ENCODE results near the gene RIN1. TPM values are rescaled to one million over a fixed set of nuclear protein-coding genes. Genes with fewer than 3 reads are reported as not detected.
A peak's percentile ranks its signal among the peaks of the same experiment; 100 is the strongest.

RIN1 gene
- total RNA-seq, 2 donors from 2014 or later, result 1.8 to 2.8 TPM

DNA sequence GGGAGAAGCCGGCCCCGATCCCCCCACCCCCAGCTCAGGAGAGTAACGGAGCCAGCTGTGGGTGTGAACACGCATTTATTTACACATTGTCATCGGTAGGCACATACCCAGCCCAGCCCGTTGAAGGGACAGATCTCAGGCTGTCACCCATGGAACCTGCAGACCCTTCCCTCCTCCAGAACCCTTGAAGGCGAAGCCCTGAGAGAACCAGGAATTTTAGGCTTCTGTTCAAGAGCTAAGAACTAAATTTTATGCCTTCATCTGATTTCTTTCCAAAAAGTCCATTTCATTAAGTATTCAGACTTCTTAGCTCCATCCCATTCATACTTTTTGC lies 9.0 kb upstream of the RIN1 start:
- Mint-ChIP-seq H3K9me3 (peaks cover 0 to 3% of the 10 kb centered on the region in 2 donors), H3K4me3 (peak overlapping the region; percentile 97 to 98), H3K36me3 (ENCODE audit: insufficient read depth in 2 of 2) (peaks cover 2 to 4% of the 10 kb centered on the region in 2 donors), H3K27me3 (ENCODE audit: low read depth) (no peaks in the 10 kb centered on the region), H3K27ac (peak overlapping the region; percentile 90), H3K4me1 (ENCODE audit: low read depth) (peaks cover 55% of the 10 kb centered on the region)
- peak; percentile 3 to 6 for ATAC-seq (replicated peaks in 1 of 2)
- DNase-seq, result no peak

DNA sequence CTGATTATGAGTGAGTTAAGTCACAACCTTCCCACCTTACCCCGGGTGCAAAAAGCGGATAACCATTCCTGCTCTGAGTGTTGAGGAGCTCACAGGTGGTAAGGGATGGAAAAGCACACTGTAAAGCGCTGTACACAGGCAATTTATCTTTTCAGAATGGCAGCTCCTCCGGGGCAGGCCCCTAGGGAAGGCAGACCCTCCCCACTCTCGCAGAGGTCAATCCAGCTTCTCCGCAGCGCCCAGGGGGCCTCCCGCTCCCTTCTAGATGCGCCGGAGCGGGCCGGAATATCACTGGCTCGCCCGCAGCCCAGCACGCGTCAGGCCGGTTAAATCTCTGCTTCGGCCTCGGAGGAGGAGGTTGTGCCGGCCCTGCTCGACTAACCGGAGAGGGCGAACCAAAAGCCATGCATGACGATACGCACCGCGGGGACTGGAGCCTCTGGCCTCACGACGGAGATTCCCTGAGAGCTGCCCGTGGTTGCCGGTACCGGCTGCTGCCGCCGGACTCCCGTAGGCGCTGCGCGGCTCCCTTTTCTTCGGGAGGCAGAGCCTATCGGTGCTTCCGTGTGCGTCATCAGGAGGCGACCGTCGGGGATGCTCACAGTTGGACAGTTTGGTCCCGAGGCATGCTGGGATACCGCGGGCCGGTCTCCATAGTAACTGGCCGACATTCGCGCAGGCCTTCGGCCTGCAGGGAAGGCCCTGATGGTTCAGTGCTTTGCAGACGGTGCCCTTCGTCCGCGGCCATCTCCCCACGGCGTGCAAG lies 8.5 kb upstream of the RIN1 start, which contains the start of gene BRMS1:
Gene BRMS1 (minus strand): TSS at position 555 of the 766 bp plus-strand sequence. CDS start 2,870 bp downstream, outside the sequence.
- Mint-ChIP-seq H3K4me3 (peak within 1 kb of the TSS; percentile 97 to 98), H3K27ac (peak within 1 kb of the TSS; percentile 90), H3K27me3 (ENCODE audit: low read depth) (no peaks in the 10 kb centered on the region), H3K9me3 (peaks cover 0 to 3% of the 10 kb centered on the region in 2 donors), H3K36me3 (ENCODE audit: insufficient read depth in 2 of 2) (peaks cover 2 to 4% of the 10 kb centered on the region in 2 donors), H3K4me1 (ENCODE audit: low read depth) (peaks cover 55% of the 10 kb centered on the region)
- ATAC-seq (replicated peaks in 1 of 2) (peak; percentile 81 to 82), DNase-seq (peak; percentile 96 to 98)

GRCh38 chr11:66343176-66343575 lies 6.9 kb upstream of the RIN1 start:
- Mint-ChIP-seq H3K4me1 (ENCODE audit: low read depth) (peaks cover 50% of the 10 kb centered on the region), H3K27me3 (ENCODE audit: low read depth) (no peaks in the 10 kb centered on the region), H3K9me3 (peaks cover 0 to 3% of the 10 kb centered on the region in 2 donors), H3K36me3 (ENCODE audit: insufficient read depth in 2 of 2) (peaks cover 4% of the 10 kb centered on the region in 2 donors), H3K4me3 (peak overlapping the region; percentile 97 to 98), H3K27ac (no peak overlapping the region)
- DNase-seq (no peak), ATAC-seq (replicated peaks in 1 of 2) (no peak)

GRCh38 chr11:66341502-66342126 lies 5.4 kb upstream of the RIN1 start:
- Mint-ChIP-seq H3K4me1 (ENCODE audit: low read depth) (peaks cover 54% of the 10 kb centered on the region), H3K36me3 (ENCODE audit: insufficient read depth in 2 of 2) (peaks cover 0 to 4% of the 10 kb centered on the region in 2 donors), H3K27ac (no peak overlapping the region), H3K4me3 (no peak overlapping the region), H3K9me3 (no peaks in the 10 kb centered on the region), H3K27me3 (ENCODE audit: low read depth) (no peaks in the 10 kb centered on the region)
- ATAC-seq (replicated peaks in 1 of 2) (no peak), DNase-seq (no peak)

GRCh38 chr11:66340596-66341501 lies 4.6 kb upstream of the RIN1 start:
- H3K27me3 Mint-ChIP-seq (ENCODE audit: low read depth), result no peaks in the 10 kb centered on the region
- no peaks in the 10 kb centered on the region for H3K9me3 Mint-ChIP-seq
- peaks cover 53% of the 10 kb centered on the region for H3K4me1 Mint-ChIP-seq (ENCODE audit: low read depth)
- H3K36me3 Mint-ChIP-seq (ENCODE audit: insufficient read depth in 2 of 2), result peaks cover 0 to 4% of the 10 kb centered on the region in 2 donors
- no peak for ATAC-seq (replicated peaks in 1 of 2)
- DNase-seq, result no peak
- no peak overlapping the region for H3K4me3 Mint-ChIP-seq
- no peak overlapping the region for H3K27ac Mint-ChIP-seq

DNA sequence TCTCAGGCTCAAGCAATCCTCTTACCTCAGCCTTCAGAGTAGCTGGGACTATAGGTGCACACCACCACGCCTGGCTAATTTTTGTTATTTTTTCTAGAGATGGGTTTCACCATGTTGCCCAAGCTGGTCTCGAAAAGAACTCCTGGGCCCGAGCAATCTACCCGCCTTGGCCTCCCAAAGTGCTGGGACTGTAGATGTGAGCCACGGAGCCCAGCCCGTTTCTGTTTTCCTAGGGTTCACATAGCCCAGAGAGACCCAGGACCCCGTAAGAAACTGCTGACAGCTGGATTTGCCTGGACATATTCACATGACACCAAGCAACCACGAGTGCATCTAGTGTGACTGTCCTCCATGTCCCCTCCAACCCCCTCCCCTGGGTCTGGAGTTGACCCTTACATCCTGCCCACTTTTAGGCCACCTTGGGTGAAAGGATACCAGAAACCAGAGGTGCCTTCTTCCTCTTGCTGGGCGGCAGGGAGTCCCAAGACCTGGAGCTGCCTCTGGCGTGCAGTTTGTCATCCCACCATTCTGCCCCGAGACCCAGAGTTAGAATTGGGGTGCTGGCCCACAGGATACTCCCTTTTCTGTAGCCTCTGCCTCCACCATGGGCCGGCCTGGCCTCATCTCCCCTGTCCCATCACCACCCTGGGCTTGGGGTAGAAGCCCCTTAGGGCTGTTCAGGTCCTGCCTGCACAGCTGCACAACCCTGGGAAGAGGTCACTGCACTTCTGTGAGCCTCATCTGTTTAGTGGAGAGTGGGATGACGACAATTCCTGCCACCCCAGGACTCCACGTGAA lies 3.7 kb upstream of the RIN1 start:
- ATAC-seq (replicated peaks in 1 of 2) (no peak), DNase-seq (no peak)
- Mint-ChIP-seq H3K36me3 (ENCODE audit: insufficient read depth in 2 of 2) (peaks cover 0 to 3% of the 10 kb centered on the region in 2 donors), H3K27ac (no peak overlapping the region), H3K4me3 (no peak overlapping the region), H3K4me1 (ENCODE audit: low read depth) (peaks cover 50% of the 10 kb centered on the region), H3K27me3 (ENCODE audit: low read depth) (no peaks in the 10 kb centered on the region), H3K9me3 (no peaks in the 10 kb centered on the region)

GRCh38 chr11:66339162-66339675 lies 3.0 kb upstream of the RIN1 start:
- Mint-ChIP-seq H3K4me3 (no peak overlapping the region), H3K27me3 (ENCODE audit: low read depth) (no peaks in the 10 kb centered on the region), H3K4me1 (ENCODE audit: low read depth) (peaks cover 43% of the 10 kb centered on the region), H3K36me3 (ENCODE audit: insufficient read depth in 2 of 2) (peaks cover 0 to 1% of the 10 kb centered on the region in 2 donors), H3K27ac (no peak overlapping the region), H3K9me3 (no peaks in the 10 kb centered on the region)
- no peak for ATAC-seq (replicated peaks in 1 of 2)
- DNase-seq, result no peak

GRCh38 chr11:66338276-66339161 lies 2.3 kb upstream of the RIN1 start:
- Mint-ChIP-seq H3K4me3 (peak overlapping the region in 1 of 2 donors; percentile 11), H3K27me3 (ENCODE audit: low read depth) (no peaks in the 10 kb centered on the region), H3K27ac (no peak overlapping the region), H3K4me1 (ENCODE audit: low read depth) (peaks cover 36% of the 10 kb centered on the region), H3K36me3 (ENCODE audit: insufficient read depth in 2 of 2) (peaks cover 0 to 1% of the 10 kb centered on the region in 2 donors), H3K9me3 (no peaks in the 10 kb centered on the region)
- DNase-seq, result no peak
- ATAC-seq (replicated peaks in 1 of 2), result no peak

- H3K4me3 Mint-ChIP-seq, result peak overlapping the region; percentile 79 to 80
- no peaks in the 10 kb centered on the region for H3K9me3 Mint-ChIP-seq
- no peaks in the 10 kb centered on the region for H3K27me3 Mint-ChIP-seq (ENCODE audit: low read depth)
- no peak overlapping the region for H3K27ac Mint-ChIP-seq
- no peak for ATAC-seq (replicated peaks in 1 of 2)
- peaks cover 24% of the 10 kb centered on the region for H3K4me1 Mint-ChIP-seq (ENCODE audit: low read depth)
- no peak for DNase-seq
- H3K36me3 Mint-ChIP-seq (ENCODE audit: insufficient read depth in 2 of 2), result peaks cover 0 to 1% of the 10 kb centered on the region in 2 donors
Observed at GRCh38 chr11:66337103-66337899, 1.1 kb upstream of the RIN1 start.

DNA sequence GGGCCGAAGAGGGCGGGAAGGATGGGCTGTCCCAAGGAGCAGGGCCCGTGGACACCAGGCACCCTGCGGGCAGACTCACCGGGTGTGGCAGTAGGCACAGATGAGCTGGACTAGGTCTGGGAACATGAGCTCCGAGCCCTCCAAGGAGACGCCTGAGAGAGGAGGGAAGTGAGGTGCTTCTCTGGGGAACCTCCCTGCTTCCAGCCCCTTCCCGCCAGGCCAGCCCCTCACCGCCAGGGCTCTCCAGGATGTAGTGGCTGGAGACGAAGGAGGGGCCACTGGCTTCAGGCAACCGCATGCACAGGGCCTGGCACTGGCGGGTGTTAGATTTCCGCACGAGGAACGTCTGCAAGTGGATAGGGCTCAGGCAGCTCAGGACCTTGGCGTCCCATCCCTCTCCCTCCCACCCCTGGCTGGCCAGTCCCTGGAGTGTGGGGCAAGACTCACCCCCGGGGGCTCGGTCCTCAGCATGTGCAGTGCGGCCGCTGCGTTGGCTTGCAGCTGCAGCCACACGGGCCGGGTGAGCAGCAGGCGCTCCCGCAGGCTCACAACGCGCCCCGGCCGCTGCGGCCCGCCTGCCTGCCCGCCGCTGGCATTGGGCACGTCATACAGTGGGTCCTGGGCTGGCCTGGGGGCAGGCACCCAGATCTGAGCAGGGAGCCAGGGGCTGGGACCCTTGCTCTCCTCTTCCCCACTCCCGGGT lies 552 bp downstream of the RIN1 start:
- DNase-seq, result no peak
- Mint-ChIP-seq H3K4me1 (ENCODE audit: low read depth) (peaks cover 24% of the 10 kb centered on the region), H3K4me3 (peak overlapping the region; percentile 79 to 80), H3K27ac (no peak overlapping the region), H3K27me3 (ENCODE audit: low read depth) (no peaks in the 10 kb centered on the region), H3K9me3 (no peaks in the 10 kb centered on the region), H3K36me3 (ENCODE audit: insufficient read depth in 2 of 2) (peaks cover 0 to 1% of the 10 kb centered on the region in 2 donors)
- ATAC-seq (replicated peaks in 1 of 2), result peak in 1 of 2 donors; percentile 10
